HepG2 (cell line): ENCODE measurements around the gene SETD1B. TPM values are rescaled to one million over a fixed set of nuclear protein-coding genes. Genes with fewer than 3 reads are reported as not detected.

ENCODE experiments used
- ARHGAP35 ChIP-seq: sonication (generic); formaldehyde crosslinking; IDR thresholded peaks from 2 replicates; pipeline ENCODE4 v1.9.0; 2022; ENCODE audit warnings: mild to moderate bottlenecking, inconsistent platforms, moderate library complexity, missing genetic modification reagents, borderline replicate concordance
- ATF7 ChIP-seq, 2 experiments: fragments of 450-650 bp in 1 of 2; sonication (generic) in 1 of 2; formaldehyde crosslinking in 1 of 2; IDR thresholded peaks; 2 replicates each; pipeline versions ENCODE4 v1.4.0 to v1.6.1; 2016 to 2020; ENCODE audit warnings: antibody characterized with exemption in 1 of 2, mild to moderate bottlenecking in 1 of 2, missing genetic modification reagents in 1 of 2
- GABPB1 ChIP-seq: IDR thresholded peaks from 2 replicates; pipeline ENCODE4 v1.6.1; 2016; ENCODE audit warnings: mild to moderate bottlenecking, missing genetic modification reagents, moderate library complexity, missing compliant biosample characterization
- NAIF1 ChIP-seq: sonication (generic); formaldehyde crosslinking; IDR thresholded peaks from 2 replicates; pipeline ENCODE4 v1.5.0; 2020; ENCODE audit warnings: mild to moderate bottlenecking, missing genetic modification reagents, borderline replicate concordance
- NFKBIZ ChIP-seq: IDR thresholded peaks from 2 replicates; pipeline ENCODE4 v1.6.1; 2018; ENCODE audit warnings: missing genetic modification reagents, missing compliant biosample characterization
- NONO ChIP-seq, 2 experiments: fragments of 450-650 bp in 1 of 2; sonication (generic) in 1 of 2; formaldehyde crosslinking in 1 of 2; IDR thresholded peaks in 1 of 2; conservative IDR thresholded peaks in 1 of 2; 2 replicates each; pipeline versions ENCODE4 v1.6.1 to v1.8.0; 2017 to 2022; ENCODE audit warnings: mild to moderate bottlenecking in 1 of 2, missing genetic modification reagents in 1 of 2, moderate library complexity in 1 of 2
- SOX13 ChIP-seq, 3 experiments: fragments of 450-650 bp in 1 of 3; sonication (generic) in 1 of 3; formaldehyde crosslinking in 1 of 3; IDR thresholded peaks in 2 of 3; conservative IDR thresholded peaks in 1 of 3; 2 replicates each; pipeline versions ENCODE4 v1.5.0 to v1.6.1; 2016 to 2020; ENCODE audit warnings: antibody characterized with exemption in 1 of 3, mild to moderate bottlenecking in 1 of 3, missing compliant biosample characterization in 1 of 3, missing genetic modification reagents in 1 of 3, moderate library complexity in 1 of 3
- ZBTB38 ChIP-seq: sonication (generic); formaldehyde crosslinking; IDR thresholded peaks from 2 replicates; pipeline ENCODE4 v1.5.1; 2020; ENCODE audit warnings: mild to moderate bottlenecking, missing genetic modification reagents
- ZFP82 ChIP-seq: sonication (generic); formaldehyde crosslinking; IDR thresholded peaks from 2 replicates; pipeline ENCODE4 v1.5.1; 2020; ENCODE audit warnings: mild to moderate bottlenecking, missing genetic modification reagents, borderline replicate concordance
- ZNF12 ChIP-seq: sonication (generic); formaldehyde crosslinking; IDR thresholded peaks from 2 replicates; pipeline ENCODE4 v1.5.0; 2020; ENCODE audit warnings: missing genetic modification reagents
- ZNF317 ChIP-seq: sonication (generic); formaldehyde crosslinking; IDR thresholded peaks from 2 replicates; pipeline ENCODE4 v1.5.0; 2020; ENCODE audit warnings: mild to moderate bottlenecking, missing genetic modification reagents
- ZNF460 ChIP-seq: sonication (generic); formaldehyde crosslinking; IDR thresholded peaks from 2 replicates; pipeline ENCODE4 v1.5.1; 2020; ENCODE audit warnings: missing genetic modification reagents, mild to moderate bottlenecking, borderline replicate concordance
- ZNF746 ChIP-seq: sonication (generic); formaldehyde crosslinking; IDR thresholded peaks from 2 replicates; pipeline ENCODE4 v1.8.0; 2022; ENCODE audit warnings: mild to moderate bottlenecking, missing genetic modification reagents
- ZNF790 ChIP-seq: sonication (generic); formaldehyde crosslinking; IDR thresholded peaks from 2 replicates; pipeline ENCODE4 v1.8.0; 2022; ENCODE audit warnings: missing genetic modification reagents, mild to moderate bottlenecking, borderline replicate concordance
- polyA plus RNA-seq, 8 experiments: library from polyadenylated mRNA; depleted of rRNA in 3 of 8; stranded (reverse) in 7 of 8; unstranded in 1 of 8; fragments of >200 nt; fragmentation: Illumina TruSeq in 4 of 8; extraction: Trizol in 4 of 8; gene quantifications; 2 replicates each; pipeline versions ENCODE4 v1.2.1 to v1.2.3, GENCODE V29; 2011 to 2016; ENCODE audit warnings: low read depth in 4 of 8, missing spikeins in 1 of 8, mixed read lengths in 1 of 8; ENCODE audit not compliant: insufficient read depth in 1 of 8
- total RNA-seq, 5 experiments: library from RNA; depleted of rRNA; stranded (reverse); fragments of >200 nt; fragmentation: Illumina TruSeq; extraction: Trizol; gene quantifications; 2 replicates each; pipeline ENCODE4 v1.2.3, GENCODE V29; 2016; ENCODE audit warnings: low read depth in 1 of 5
- TF ChIP-seq, protein P1 (sequence below): sonication (generic); formaldehyde crosslinking; IDR thresholded peaks from 2 replicates; pipeline ENCODE4 v1.4.0; 2020; ENCODE audit warnings: mild to moderate bottlenecking, missing genetic modification reagents, borderline replicate concordance
- TF ChIP-seq, protein P2 (sequence below): conservative IDR thresholded peaks from 2 replicates; pipeline ENCODE4 v1.6.1; 2018; ENCODE audit warnings: missing genetic modification reagents
- TF ChIP-seq, protein P3 (sequence below): sonication (generic); formaldehyde crosslinking; IDR thresholded peaks from 2 replicates; pipeline ENCODE4 v1.5.0; 2020; ENCODE audit warnings: mild to moderate bottlenecking, missing genetic modification reagents

The SETD1B gene
- total and polyA plus RNA-seq, 2 of the 13 experiments (the other 11 are each of a cell fraction or from before 2014, with no cell fraction given): 1.1 to 1.4 TPM

- TF ChIP-seq, protein P1, sequence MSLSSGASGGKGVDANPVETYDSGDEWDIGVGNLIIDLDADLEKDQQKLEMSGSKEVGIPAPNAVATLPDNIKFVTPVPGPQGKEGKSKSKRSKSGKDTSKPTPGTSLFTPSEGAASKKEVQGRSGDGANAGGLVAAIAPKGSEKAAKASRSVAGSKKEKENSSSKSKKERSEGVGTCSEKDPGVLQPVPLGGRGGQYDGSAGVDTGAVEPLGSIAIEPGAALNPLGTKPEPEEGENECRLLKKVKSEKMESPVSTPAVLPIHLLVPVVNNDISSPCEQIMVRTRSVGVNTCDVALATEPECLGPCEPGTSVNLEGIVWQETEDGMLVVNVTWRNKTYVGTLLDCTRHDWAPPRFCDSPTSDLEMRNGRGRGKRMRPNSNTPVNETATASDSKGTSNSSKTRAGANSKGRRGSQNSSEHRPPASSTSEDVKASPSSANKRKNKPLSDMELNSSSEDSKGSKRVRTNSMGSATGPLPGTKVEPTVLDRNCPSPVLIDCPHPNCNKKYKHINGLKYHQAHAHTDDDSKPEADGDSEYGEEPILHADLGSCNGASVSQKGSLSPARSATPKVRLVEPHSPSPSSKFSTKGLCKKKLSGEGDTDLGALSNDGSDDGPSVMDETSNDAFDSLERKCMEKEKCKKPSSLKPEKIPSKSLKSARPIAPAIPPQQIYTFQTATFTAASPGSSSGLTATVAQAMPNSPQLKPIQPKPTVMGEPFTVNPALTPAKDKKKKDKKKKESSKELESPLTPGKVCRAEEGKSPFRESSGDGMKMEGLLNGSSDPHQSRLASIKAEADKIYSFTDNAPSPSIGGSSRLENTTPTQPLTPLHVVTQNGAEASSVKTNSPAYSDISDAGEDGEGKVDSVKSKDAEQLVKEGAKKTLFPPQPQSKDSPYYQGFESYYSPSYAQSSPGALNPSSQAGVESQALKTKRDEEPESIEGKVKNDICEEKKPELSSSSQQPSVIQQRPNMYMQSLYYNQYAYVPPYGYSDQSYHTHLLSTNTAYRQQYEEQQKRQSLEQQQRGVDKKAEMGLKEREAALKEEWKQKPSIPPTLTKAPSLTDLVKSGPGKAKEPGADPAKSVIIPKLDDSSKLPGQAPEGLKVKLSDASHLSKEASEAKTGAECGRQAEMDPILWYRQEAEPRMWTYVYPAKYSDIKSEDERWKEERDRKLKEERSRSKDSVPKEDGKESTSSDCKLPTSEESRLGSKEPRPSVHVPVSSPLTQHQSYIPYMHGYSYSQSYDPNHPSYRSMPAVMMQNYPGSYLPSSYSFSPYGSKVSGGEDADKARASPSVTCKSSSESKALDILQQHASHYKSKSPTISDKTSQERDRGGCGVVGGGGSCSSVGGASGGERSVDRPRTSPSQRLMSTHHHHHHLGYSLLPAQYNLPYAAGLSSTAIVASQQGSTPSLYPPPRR (CRISPR knock-in tag): 0 out of 2 replicates have a peak, but pooled peaks have one; percentile 51
- TF ChIP-seq ATF7 (IDR thresholded peaks at IDR 0.05) (peak; percentile 64; the same call in 1 of the 2 replicates), ATF7 (CRISPR knock-in tag; IDR thresholded peaks at IDR 0.05) (peak; percentile 87), GABPB1 (CRISPR knock-in tag) (0 out of 2 replicates have a peak, but pooled peaks have one; percentile 22), ZBTB38 (peak; percentile 60; the same call in 1 of the 2 replicates), NAIF1 (CRISPR knock-in tag) (0 out of 2 replicates have a peak, but pooled peaks have one; percentile 47), NFKBIZ (CRISPR knock-in tag) (peak; percentile 36; the same call in 1 of the 2 replicates), ZNF746 (CRISPR knock-in tag) (no peak), SOX13 (IDR thresholded peaks at IDR 0.05) (no peak; the same call in 1 of the 2 replicates), SOX13 (CRISPR knock-in tag; conservative IDR thresholded peaks at IDR 0.05 in 1 of 2, IDR thresholded peaks at IDR 0.05 in 1 of 2) (no peak; a peak in 2 of 4 replicates), ZFP82 (CRISPR knock-in tag) (0 out of 2 replicates have a peak, but pooled peaks have one; percentile 51), NONO (IDR thresholded peaks at IDR 0.05) (no peak), NONO (CRISPR knock-in tag; conservative IDR thresholded peaks at IDR 0.05) (peak; percentile 67; the same call in 1 of the 2 replicates), ZNF12 (CRISPR knock-in tag) (0 out of 2 replicates have a peak, but pooled peaks have one; percentile 15), ZNF317 (CRISPR knock-in tag) (peak; percentile 58; the same call in 1 of the 2 replicates), ZNF460 (no peak), ZNF790 (CRISPR knock-in tag) (0 out of 2 replicates have a peak, but pooled peaks have one; percentile 7), ARHGAP35 (CRISPR knock-in tag) (no peak)
- TF ChIP-seq, protein P2, sequence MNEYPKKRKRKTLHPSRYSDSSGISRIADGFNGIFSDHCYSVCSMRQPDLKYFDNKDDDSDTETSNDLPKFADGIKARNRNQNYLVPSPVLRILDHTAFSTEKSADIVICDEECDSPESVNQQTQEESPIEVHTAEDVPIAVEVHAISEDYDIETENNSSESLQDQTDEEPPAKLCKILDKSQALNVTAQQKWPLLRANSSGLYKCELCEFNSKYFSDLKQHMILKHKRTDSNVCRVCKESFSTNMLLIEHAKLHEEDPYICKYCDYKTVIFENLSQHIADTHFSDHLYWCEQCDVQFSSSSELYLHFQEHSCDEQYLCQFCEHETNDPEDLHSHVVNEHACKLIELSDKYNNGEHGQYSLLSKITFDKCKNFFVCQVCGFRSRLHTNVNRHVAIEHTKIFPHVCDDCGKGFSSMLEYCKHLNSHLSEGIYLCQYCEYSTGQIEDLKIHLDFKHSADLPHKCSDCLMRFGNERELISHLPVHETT (CRISPR knock-in tag): no peak
- TF ChIP-seq, protein P3, sequence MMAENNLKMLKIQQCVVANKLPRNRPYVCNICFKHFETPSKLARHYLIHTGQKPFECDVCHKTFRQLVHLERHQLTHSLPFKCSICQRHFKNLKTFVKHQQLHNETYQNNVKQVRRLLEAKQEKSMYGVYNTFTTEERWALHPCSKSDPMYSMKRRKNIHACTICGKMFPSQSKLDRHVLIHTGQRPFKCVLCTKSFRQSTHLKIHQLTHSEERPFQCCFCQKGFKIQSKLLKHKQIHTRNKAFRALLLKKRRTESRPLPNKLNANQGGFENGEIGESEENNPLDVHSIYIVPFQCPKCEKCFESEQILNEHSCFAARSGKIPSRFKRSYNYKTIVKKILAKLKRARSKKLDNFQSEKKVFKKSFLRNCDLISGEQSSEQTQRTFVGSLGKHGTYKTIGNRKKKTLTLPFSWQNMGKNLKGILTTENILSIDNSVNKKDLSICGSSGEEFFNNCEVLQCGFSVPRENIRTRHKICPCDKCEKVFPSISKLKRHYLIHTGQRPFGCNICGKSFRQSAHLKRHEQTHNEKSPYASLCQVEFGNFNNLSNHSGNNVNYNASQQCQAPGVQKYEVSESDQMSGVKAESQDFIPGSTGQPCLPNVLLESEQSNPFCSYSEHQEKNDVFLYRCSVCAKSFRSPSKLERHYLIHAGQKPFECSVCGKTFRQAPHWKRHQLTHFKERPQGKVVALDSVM: peak; percentile 38; the same call in 1 of the 2 replicates
Measured at GRCh38 chr12:121858662-121859572, 55.1 kb downstream of the SETD1B start, which contains the start of gene HPD (continued).
